Gastrocnemius medialis (tissue), 4 donors: ENCODE data around the gene UMPS.
"Not testable (repeated sequence)": the region's sequence is repeated elsewhere in the genome, so short reads cannot be mapped to it uniquely, and the experiment has no call there.

ENCODE experiments used
- POLR2A ChIP-seq, 2 donors: fragments of 450-650 bp; IDR thresholded peaks; one replicate each; pipeline ENCODE4 v1.6.1; 2017; ENCODE audit warnings: antibody characterized with exemption in 2 of 2, mild to moderate bottlenecking in 2 of 2, moderate library complexity in 2 of 2
- TF ChIP-seq, protein P1 (sequence below), 5 experiments: fragments of 450-650 bp in 3 of 5; fragments of 200-600 bp in 2 of 5; sonication (generic) in 2 of 5; IDR thresholded peaks in 4 of 5; conservative IDR thresholded peaks in 1 of 5; 1 replicate in 4 of 5; 2 replicates in 1 of 5; pipeline ENCODE4 v1.5.1; 2016 to 2019; ENCODE audit warnings: antibody characterized with exemption in 5 of 5, mild to moderate bottlenecking in 3 of 5, moderate library complexity in 3 of 5

DNA sequence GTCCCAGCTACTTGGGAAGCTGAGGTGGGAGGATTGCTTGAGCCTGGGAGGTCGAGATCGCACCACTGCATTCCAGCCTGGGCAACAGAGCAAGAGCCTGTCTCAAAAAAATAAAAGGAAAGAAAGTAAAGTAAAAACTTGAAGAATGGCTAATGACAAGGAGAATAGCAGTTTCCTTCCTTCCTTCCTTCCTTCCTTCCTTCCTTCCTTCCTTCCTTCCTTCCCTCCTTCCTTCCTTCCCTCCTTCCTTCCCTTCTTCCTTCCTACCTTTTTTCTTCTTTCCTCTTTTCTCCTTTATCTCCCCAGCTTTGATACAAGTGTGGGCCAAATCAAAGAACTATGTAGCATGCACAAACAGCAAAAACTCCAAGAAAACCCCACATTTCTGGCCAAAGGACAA is 23.0 kb upstream of the UMPS start:
- TF ChIP-seq POLR2A (IDR thresholded peaks at IDR 0.05): not testable (repeated sequence)
- TF ChIP-seq, protein P1, sequence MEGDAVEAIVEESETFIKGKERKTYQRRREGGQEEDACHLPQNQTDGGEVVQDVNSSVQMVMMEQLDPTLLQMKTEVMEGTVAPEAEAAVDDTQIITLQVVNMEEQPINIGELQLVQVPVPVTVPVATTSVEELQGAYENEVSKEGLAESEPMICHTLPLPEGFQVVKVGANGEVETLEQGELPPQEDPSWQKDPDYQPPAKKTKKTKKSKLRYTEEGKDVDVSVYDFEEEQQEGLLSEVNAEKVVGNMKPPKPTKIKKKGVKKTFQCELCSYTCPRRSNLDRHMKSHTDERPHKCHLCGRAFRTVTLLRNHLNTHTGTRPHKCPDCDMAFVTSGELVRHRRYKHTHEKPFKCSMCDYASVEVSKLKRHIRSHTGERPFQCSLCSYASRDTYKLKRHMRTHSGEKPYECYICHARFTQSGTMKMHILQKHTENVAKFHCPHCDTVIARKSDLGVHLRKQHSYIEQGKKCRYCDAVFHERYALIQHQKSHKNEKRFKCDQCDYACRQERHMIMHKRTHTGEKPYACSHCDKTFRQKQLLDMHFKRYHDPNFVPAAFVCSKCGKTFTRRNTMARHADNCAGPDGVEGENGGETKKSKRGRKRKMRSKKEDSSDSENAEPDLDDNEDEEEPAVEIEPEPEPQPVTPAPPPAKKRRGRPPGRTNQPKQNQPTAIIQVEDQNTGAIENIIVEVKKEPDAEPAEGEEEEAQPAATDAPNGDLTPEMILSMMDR (IDR thresholded peaks at IDR 0.05 in 4 of 5, conservative IDR thresholded peaks at IDR 0.05 in 1 of 5): not testable (repeated sequence)
